HepG2 (cell line): ENCODE measurements around the gene TEAD4. TPM values are rescaled to one million over a fixed set of nuclear protein-coding genes. Genes with fewer than 3 reads are reported as not detected.

Source experiments
- ATAC-seq: fragments of 200-7000 bp; cut with Tn5 transposase; 3 replicates; pipeline ENCODE4 v1.9.1; 2020; ENCODE audit warnings: mild to moderate bottlenecking, moderate library complexity
- BruUV-seq: library from RNA; stranded (reverse); fragments of 400-500 nt; replicated peaks from 2 replicates; lab custom pipeline; 2021; lab: Mats Ljungman, UMichigan
- CTCF ChIA-PET: fragments of 300-600 bp; formaldehyde crosslinking; extraction: SDS; loops from one replicate; lab custom pipeline; 2021; ENCODE audit warnings: low total read pairs, inconsistent platforms, low intra/inter-chr PET ratio; lab: Yijun Ruan, JAX
- POLR2A ChIA-PET: fragments of 350-600 bp; sonication (Branson Sonifier 250); formaldehyde crosslinking; loops from one replicate; lab custom pipeline; 2020; ENCODE audit warnings: antibody characterized with exemption, inconsistent platforms; lab: Yijun Ruan, JAX
- DNase-seq: peaks from one replicate; pipeline ENCODE4 v3.0.0-alpha.2; 2015; ENCODE audit warnings: low spot score
- FAIRE-seq: peaks from 3 replicates; lab custom pipeline; 2011; peaks lifted over from hg19 to GRCh38; lab: Jason Lieb, UNC
- H2AFZ ChIP-seq: one replicate; pipeline ENCODE4 v1.6.1; 2011; ENCODE audit warnings: low read length, inconsistent platforms
- H3K27ac ChIP-seq: fragments of 300-600 bp; 3 replicates; pipeline ENCODE4 v1.8.0; 2011; ENCODE audit warnings: mixed run types, mild to moderate bottlenecking, mixed read lengths, low read length, inconsistent platforms; ENCODE audit not compliant: insufficient read depth; ENCODE audit errors: extremely low read length
- H3K27me3 ChIP-seq, 2 experiments: fragments of 200-600 bp in 1 of 2; 2 replicates in 1 of 2; 3 replicates in 1 of 2; pipeline versions ENCODE4 v1.6.0 to v1.8.0; 2011; ENCODE audit warnings: low read length in 2 of 2, mild to moderate bottlenecking in 2 of 2, moderate library complexity in 2 of 2, inconsistent platforms in 1 of 2; ENCODE audit not compliant: insufficient read depth in 2 of 2, control insufficient read depth in 1 of 2
- H3K36me3 ChIP-seq, 2 experiments: fragments of 200-600 bp in 1 of 2; replicated peaks in 1 of 2; 2 replicates in 1 of 2; 3 replicates in 1 of 2; pipeline versions ENCODE4 v1.5.1 to v1.8.0; 2011; ENCODE audit warnings: low read length in 2 of 2, inconsistent platforms in 1 of 2; ENCODE audit not compliant: insufficient read depth in 2 of 2, control insufficient read depth in 1 of 2
- H3K4me1 ChIP-seq: 2 replicates; pipeline ENCODE4 v1.5.1; 2012; ENCODE audit warnings: low read length, inconsistent platforms; ENCODE audit not compliant: insufficient read depth
- H3K4me2 ChIP-seq: 2 replicates; pipeline ENCODE4 v1.6.0; 2011; ENCODE audit warnings: low read depth, low read length, inconsistent platforms
- H3K4me3 ChIP-seq, 3 experiments: fragments of 200-600 bp in 1 of 3; sonication (generic), shearing (Covaris generic) in 1 of 3; replicated peaks in 1 of 3; 2 replicates each; pipeline ENCODE4 v1.5.1; 2011 to 2016; ENCODE audit warnings: low read length in 3 of 3, inconsistent platforms in 2 of 3, low read depth in 2 of 3, mild to moderate bottlenecking in 2 of 3, control low read depth in 1 of 3, mixed read lengths in 1 of 3; ENCODE audit not compliant: insufficient read depth in 1 of 3
- H3K79me2 ChIP-seq: one replicate; pipeline ENCODE4 v1.6.1; 2011; ENCODE audit warnings: low read length, inconsistent platforms; ENCODE audit not compliant: insufficient read depth
- H3K9ac ChIP-seq: 2 replicates; pipeline ENCODE4 v1.6.0; 2011; ENCODE audit warnings: mild to moderate bottlenecking, low read depth, low read length, inconsistent platforms; ENCODE audit not compliant: insufficient read depth
- H3K9me3 ChIP-seq: 2 replicates; pipeline ENCODE4 v1.5.1; 2012; ENCODE audit warnings: mild to moderate bottlenecking, low read length
- H4K20me1 ChIP-seq: 2 replicates; pipeline ENCODE4 v1.6.0; 2011; ENCODE audit warnings: inconsistent platforms, mild to moderate bottlenecking, low read length, moderate library complexity; ENCODE audit not compliant: insufficient read depth
- ARNT2 ChIP-seq: sonication (generic); formaldehyde crosslinking; IDR thresholded peaks from 2 replicates; pipeline ENCODE4 v1.8.0; 2022; ENCODE audit warnings: mild to moderate bottlenecking, low read depth, missing genetic modification reagents, moderate library complexity
- ERF ChIP-seq: IDR thresholded peaks from 2 replicates; pipeline ENCODE4 v1.6.1; 2018; ENCODE audit warnings: missing biosample characterization, missing genetic modification reagents
- ETV5 ChIP-seq: IDR thresholded peaks from 2 replicates; pipeline ENCODE4 v1.6.1; 2018; ENCODE audit warnings: missing biosample characterization, missing genetic modification reagents, inconsistent platforms, borderline replicate concordance
- FOXA3 ChIP-seq: IDR thresholded peaks from 2 replicates; pipeline ENCODE4 v1.6.1; 2016; ENCODE audit warnings: missing genetic modification reagents, missing compliant biosample characterization
- MAFF ChIP-seq: IDR thresholded peaks from 2 replicates; pipeline ENCODE4 v1.6.1; 2011; ENCODE audit warnings: low read depth, low read length, improper control_type of control experiment
- NFATC3 ChIP-seq: sonication (generic); formaldehyde crosslinking; IDR thresholded peaks from 2 replicates; pipeline ENCODE4 v1.5.1; 2020; ENCODE audit warnings: mild to moderate bottlenecking, missing genetic modification reagents
- ZNF225 ChIP-seq: sonication (generic); formaldehyde crosslinking; IDR thresholded peaks from 2 replicates; pipeline ENCODE4 v1.4.0; 2020; ENCODE audit warnings: mild to moderate bottlenecking, missing genetic modification reagents
- ZNF256 ChIP-seq: sonication (generic); formaldehyde crosslinking; conservative IDR thresholded peaks from 2 replicates; pipeline ENCODE4 v1.4.0; 2020; ENCODE audit warnings: missing genetic modification reagents
- ZNF33A ChIP-seq: sonication (generic); formaldehyde crosslinking; IDR thresholded peaks from 2 replicates; pipeline ENCODE4 v1.5.1; 2020; ENCODE audit warnings: missing genetic modification reagents, mild to moderate bottlenecking, moderate library complexity, borderline replicate concordance
- ZNF792 ChIP-seq: IDR thresholded peaks from 2 replicates; pipeline ENCODE4 v1.6.1; 2016
- ZNF883 ChIP-seq: sonication (generic); formaldehyde crosslinking; IDR thresholded peaks from 2 replicates; pipeline ENCODE4 v1.5.1; 2020; ENCODE audit warnings: mild to moderate bottlenecking, missing genetic modification reagents; ENCODE audit errors: not compliant biosample characterization
- WGBS: methylation state at CpG from one replicate; pipeline ENCODE4 v1.1.6; 2017; ENCODE audit warnings: low lambda C conversion rate; 5-methylcytosine and 5-hydroxymethylcytosine counted together
- in situ Hi-C: cut with HindIII; loops from 2 replicates; pipeline ENCODE4 v1.10.0; 2017; ENCODE audit warnings: low pct_unique_long_range_greater_than_20kb; ENCODE audit not compliant: extremely low pct_ligation_motif_present
- intact Hi-C: fragments of 100-400 bp; cut with micrococcal nuclease; formaldehyde crosslinking; loops from one replicate; pipeline ENCODE4 v1.10.0; 2022; ENCODE audit not compliant: unreplicated experiment
- polyA plus RNA-seq, 8 experiments: library from polyadenylated mRNA; depleted of rRNA in 3 of 8; stranded (reverse) in 7 of 8; unstranded in 1 of 8; fragments of >200 nt; fragmentation: Illumina TruSeq in 4 of 8; extraction: Trizol in 4 of 8; gene quantifications; 2 replicates each; pipeline versions ENCODE4 v1.2.1 to v1.2.3, GENCODE V29; 2011 to 2016; ENCODE audit warnings: low read depth in 4 of 8, missing spikeins in 1 of 8, mixed read lengths in 1 of 8; ENCODE audit not compliant: insufficient read depth in 1 of 8
- total RNA-seq, 5 experiments: library from RNA; depleted of rRNA; stranded (reverse); fragments of >200 nt; fragmentation: Illumina TruSeq; extraction: Trizol; gene quantifications; 2 replicates each; pipeline ENCODE4 v1.2.3, GENCODE V29; 2016; ENCODE audit warnings: low read depth in 1 of 5
- TF ChIP-seq, protein P1 (sequence below): sonication (generic); formaldehyde crosslinking; IDR thresholded peaks from 2 replicates; pipeline ENCODE4 v1.5.0; 2020; ENCODE audit warnings: missing genetic modification reagents, mild to moderate bottlenecking, borderline replicate concordance
- TF ChIP-seq, protein P2 (sequence below): sonication (generic); formaldehyde crosslinking; IDR thresholded peaks from 2 replicates; pipeline ENCODE4 v1.4.0; 2020; ENCODE audit warnings: mild to moderate bottlenecking, missing genetic modification reagents, borderline replicate concordance
- TF ChIP-seq, protein P3 (sequence below): sonication (generic); formaldehyde crosslinking; conservative IDR thresholded peaks from 2 replicates; pipeline ENCODE4 v1.4.0; 2020; ENCODE audit warnings: missing genetic modification reagents
- TF ChIP-seq, protein P4 (sequence below): sonication (generic); formaldehyde crosslinking; IDR thresholded peaks from 2 replicates; pipeline ENCODE4 v1.5.1; 2020; ENCODE audit warnings: missing genetic modification reagents, mild to moderate bottlenecking, borderline replicate concordance

The TEAD4 gene
- total and polyA plus RNA-seq, 2 of the 13 experiments (the other 11 are each of a cell fraction or from before 2014, with no cell fraction given), result 45.0 to 69.4 TPM

DNA sequence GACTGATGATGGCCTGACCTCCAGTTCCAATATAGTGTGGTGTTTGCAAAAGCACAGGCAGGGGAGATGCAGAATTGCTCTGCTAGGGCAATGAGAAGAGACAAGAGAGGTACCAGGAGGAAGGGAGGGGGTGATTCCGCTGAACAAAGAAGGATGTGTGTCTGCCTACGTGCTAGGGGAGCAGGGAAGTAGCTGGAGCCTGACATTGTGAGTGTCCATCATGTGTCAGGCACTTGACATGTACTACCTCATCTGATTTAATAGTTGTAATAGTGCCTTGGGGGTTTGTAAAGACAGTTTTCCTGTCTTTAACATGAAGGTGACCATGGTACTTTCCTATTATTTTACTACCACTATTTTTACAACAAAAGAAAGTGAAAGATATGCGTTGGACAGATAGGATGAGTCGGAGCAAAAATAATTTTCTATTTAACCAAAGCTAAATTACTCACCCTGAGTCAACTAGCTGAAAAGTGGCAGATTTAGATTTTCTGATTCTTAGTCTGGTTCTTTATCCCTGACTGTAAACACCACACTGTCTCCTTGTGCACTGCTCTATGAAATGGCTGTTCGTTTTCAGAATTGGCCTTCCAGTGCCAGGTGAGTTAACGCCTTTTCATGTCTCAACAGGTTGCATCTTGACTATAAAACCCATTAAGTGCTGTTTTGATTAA lies 33.7 kb upstream of the TEAD4 start:
- ChIA-PET POLR2A (no interaction called here), CTCF (no interaction called here)
- no peak overlapping the region for H3K4me2 ChIP-seq
- no peaks in the 10 kb centered on the region for H3K79me2 ChIP-seq
- intact Hi-C loops, result no loop called here
- H3K4me1 ChIP-seq, result no peaks in the 10 kb centered on the region
- no TSS peak for BruUV-seq
- H3K4me3 ChIP-seq, result no peak overlapping the region
- H3K9me3 ChIP-seq, result no peaks in the 10 kb centered on the region
- in situ Hi-C loops, result no loop called here
- no peaks in the 10 kb centered on the region for H3K27me3 ChIP-seq
- 94% methylated on average over 6 of the region's 6 CpGs for WGBS
- no peak overlapping the region for H3K27ac ChIP-seq
- TF ChIP-seq, protein P1, sequence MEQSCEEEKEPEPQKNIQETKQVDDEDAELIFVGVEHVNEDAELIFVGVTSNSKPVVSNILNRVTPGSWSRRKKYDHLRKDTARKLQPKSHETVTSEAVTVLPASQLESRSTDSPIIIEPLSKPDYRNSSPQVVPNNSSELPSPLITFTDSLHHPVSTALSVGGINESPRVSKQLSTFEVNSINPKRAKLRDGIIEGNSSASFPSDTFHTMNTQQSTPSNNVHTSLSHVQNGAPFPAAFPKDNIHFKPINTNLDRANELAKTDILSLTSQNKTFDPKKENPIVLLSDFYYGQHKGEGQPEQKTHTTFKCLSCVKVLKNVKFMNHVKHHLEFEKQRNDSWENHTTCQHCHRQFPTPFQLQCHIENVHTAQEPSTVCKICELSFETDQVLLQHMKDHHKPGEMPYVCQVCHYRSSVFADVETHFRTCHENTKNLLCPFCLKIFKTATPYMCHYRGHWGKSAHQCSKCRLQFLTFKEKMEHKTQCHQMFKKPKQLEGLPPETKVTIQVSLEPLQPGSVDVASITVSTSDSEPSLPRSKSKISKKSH, result no peak
- TF ChIP-seq, protein P2, sequence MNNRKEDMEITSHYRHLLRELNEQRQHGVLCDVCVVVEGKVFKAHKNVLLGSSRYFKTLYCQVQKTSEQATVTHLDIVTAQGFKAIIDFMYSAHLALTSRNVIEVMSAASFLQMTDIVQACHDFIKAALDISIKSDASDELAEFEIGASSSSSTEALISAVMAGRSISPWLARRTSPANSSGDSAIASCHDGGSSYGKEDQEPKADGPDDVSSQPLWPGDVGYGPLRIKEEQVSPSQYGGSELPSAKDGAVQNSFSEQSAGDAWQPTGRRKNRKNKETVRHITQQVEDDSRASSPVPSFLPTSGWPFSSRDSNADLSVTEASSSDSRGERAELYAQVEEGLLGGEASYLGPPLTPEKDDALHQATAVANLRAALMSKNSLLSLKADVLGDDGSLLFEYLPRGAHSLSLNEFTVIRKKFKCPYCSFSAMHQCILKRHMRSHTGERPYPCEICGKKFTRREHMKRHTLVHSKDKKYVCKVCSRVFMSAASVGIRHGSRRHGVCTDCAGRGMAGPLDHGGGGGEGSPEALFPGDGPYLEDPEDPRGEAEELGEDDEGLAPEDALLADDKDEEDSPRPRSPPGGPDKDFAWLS (CRISPR knock-in tag), result no peak
- TF ChIP-seq ARNT2 (CRISPR knock-in tag) (no peak), ZNF225 (CRISPR knock-in tag) (no peak), ZNF33A (CRISPR knock-in tag) (no peak), ZNF792 (CRISPR knock-in tag) (no peak), ETV5 (CRISPR knock-in tag) (no peak), ZNF883 (CRISPR knock-in tag) (no peak), ZNF256 (CRISPR knock-in tag) (no peak), MAFF (no peak), ERF (CRISPR knock-in tag) (no peak), NFATC3 (CRISPR knock-in tag) (no peak), FOXA3 (CRISPR knock-in tag) (no peak)
- TF ChIP-seq, protein P3, sequence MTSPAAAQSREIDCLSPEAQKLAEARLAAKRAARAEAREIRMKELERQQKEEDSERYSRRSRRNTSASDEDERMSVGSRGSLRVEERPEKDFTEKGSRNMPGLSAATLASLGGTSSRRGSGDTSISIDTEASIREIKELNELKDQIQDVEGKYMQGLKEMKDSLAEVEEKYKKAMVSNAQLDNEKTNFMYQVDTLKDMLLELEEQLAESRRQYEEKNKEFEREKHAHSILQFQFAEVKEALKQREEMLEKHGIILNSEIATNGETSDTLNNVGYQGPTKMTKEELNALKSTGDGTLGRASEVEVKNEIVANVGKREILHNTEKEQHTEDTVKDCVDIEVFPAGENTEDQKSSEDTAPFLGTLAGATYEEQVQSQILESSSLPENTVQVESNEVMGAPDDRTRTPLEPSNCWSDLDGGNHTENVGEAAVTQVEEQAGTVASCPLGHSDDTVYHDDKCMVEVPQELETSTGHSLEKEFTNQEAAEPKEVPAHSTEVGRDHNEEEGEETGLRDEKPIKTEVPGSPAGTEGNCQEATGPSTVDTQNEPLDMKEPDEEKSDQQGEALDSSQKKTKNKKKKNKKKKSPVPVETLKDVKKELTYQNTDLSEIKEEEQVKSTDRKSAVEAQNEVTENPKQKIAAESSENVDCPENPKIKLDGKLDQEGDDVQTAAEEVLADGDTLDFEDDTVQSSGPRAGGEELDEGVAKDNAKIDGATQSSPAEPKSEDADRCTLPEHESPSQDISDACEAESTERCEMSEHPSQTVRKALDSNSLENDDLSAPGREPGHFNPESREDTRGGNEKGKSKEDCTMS (CRISPR knock-in tag), result no peak
- TF ChIP-seq, protein P4, sequence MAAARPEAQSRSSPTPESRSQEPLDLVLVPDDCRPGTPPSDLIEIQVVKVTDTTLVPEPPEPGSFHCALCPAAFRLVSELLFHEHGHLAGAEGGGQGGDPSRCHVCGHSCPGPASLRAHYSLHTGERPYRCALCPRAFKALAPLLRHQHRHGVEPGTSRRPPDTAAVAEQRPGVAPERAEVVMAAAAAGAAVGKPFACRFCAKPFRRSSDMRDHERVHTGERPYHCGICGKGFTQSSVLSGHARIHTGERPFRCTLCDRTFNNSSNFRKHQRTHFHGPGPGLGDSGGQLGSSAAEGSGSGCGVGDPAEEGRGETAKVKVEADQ (CRISPR knock-in tag), result no peak
- no peak overlapping the region for H2AFZ ChIP-seq
- peaks cover 8 to 52% of the 10 kb centered on the region in 2 experiments for H3K36me3 ChIP-seq
- no peak for ATAC-seq
- no peak for DNase-seq
- no peaks in the 10 kb centered on the region for H4K20me1 ChIP-seq
- H3K9ac ChIP-seq, result no peak overlapping the region
- FAIRE-seq, result no peak
